Keratinocyte (primary cell): Measurements from ENCODE around the gene POLR2B.

Source experiments
- CTCF ChIP-seq, 3 experiments: IDR thresholded peaks in 1 of 3; conservative IDR thresholded peaks in 1 of 3; optimal IDR thresholded peaks in 1 of 3; 2 replicates in 2 of 3; 3 replicates in 1 of 3; pipeline versions ENCODE3 to v1.5.1; 2011; ENCODE audit warnings: low read length in 3 of 3, mild to moderate bottlenecking in 3 of 3, moderate library complexity in 2 of 3, control low read depth in 1 of 3, inconsistent platforms in 1 of 3; ENCODE audit not compliant: insufficient read depth in 2 of 3; ENCODE audit errors: extremely low read depth in 1 of 3
- EZH2 ChIP-seq: IDR thresholded peaks from one replicate; pipeline ENCODE4 v1.6.1; 2012; ENCODE audit warnings: inconsistent platforms, mild to moderate bottlenecking, low read length, moderate library complexity

- TF ChIP-seq CTCF (optimal IDR thresholded peaks at IDR 0.05 in 1 of 3, IDR thresholded peaks at IDR 0.05 in 1 of 3, conservative IDR thresholded peaks at IDR 0.05 in 1 of 3; ENCODE audit: extremely low read depth in 1 of 3, insufficient read depth in 2 of 3, low read length in 3 of 3) (no peak), EZH2 (no peak)
These were observed 16.8 kb downstream of the POLR2B start for GRCh38 chr4:56995525-56995924.
